GM21786 (cell line): ENCODE measurements around the gene CMPK1.
A peak's percentile ranks its signal among the peaks of the same experiment; 100 is the strongest.
"Not testable (repeated sequence)": the region's sequence is repeated elsewhere in the genome, so short reads cannot be mapped to it uniquely, and the experiment has no call there.

Experiments used
- ATAC-seq: cut with Tn5 transposase; IDR thresholded peaks from one replicate; pipeline ENCODE4 v1.9.1; 2021; ENCODE audit not compliant: unreplicated experiment

CMPK1 gene

GRCh38 chr1:47337350-47337749, 3.8 kb downstream of the CMPK1 start:
- no peak for ATAC-seq

GRCh38 chr1:47338249-47339077, 4.9 kb downstream of the CMPK1 start:
- ATAC-seq: no peak

GRCh38 chr1:47340227-47340626, 6.6 kb downstream of the CMPK1 start:
- no peak for ATAC-seq

DNA sequence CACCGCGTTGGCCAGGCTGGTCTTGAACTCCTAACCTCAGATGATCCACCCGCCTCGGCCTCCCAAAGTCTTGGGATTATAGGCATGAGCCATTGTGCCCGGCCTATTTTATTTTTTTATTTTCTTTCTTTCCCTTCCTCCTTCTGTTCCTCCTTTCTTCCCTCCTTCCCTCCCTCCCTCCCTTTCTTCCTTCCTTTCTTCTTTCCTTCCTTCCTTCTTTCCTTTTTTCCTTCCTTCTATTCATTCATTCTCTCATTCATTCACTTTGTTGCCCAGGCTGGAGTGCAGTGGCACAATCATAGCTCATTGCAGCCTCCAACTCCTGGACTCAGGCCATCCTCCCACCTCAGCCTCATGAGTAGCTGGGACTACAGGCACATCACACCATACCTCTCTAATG, 13.4 kb downstream of the CMPK1 start:
- ATAC-seq: not testable (repeated sequence)

DNA sequence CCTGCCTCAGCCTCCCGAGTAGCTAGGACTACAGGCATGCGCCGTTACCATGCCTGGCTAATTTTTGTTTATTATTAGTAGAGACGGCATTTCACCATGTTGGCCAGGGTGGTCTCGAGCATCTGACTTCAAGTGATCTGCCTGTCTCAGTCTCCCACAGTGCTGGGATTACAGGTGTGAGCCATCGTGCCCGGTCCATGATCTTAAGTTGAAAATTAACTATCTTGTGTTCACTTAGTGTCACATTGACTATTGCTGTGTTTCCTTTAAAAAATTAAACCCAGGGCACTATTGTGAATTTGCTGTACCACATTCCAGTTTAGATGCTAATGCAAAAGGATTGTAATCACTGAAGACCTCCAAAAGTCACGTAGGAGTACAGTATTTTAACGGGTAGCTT, 14.1 kb downstream of the CMPK1 start:
- ATAC-seq: no peak

DNA sequence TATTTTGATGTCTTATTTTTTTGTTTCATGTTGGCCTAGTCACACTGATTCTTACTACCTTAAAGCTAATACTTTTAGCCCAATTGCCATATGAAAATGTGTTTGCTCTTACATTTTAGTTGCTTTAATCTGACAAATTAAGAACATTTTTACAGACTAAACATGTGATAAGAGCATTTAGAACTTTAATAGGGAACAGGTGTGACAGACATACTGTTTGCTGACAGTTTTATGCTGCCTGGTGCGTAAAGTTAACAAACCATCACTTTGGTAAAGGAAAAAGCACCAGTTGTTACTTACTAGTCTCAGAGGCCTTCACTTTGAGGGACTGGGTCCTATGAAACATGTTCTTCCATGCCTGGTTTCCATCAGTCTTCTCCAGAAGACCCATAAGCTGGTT, 14.7 kb downstream of the CMPK1 start:
- ATAC-seq: no peak

GRCh38 chr1:47351305-47351704, 17.7 kb downstream of the CMPK1 start:
- ATAC-seq: peak; percentile 87

- ATAC-seq: no peak
Measured at GRCh38 chr1:47361380-47361779, 27.8 kb downstream of the CMPK1 start.

- ATAC-seq: no peak
Measured at GRCh38 chr1:47362828-47363227, 29.2 kb downstream of the CMPK1 start.

- ATAC-seq: no peak
Measured at GRCh38 chr1:47367651-47368050, 34.1 kb downstream of the CMPK1 start.

DNA sequence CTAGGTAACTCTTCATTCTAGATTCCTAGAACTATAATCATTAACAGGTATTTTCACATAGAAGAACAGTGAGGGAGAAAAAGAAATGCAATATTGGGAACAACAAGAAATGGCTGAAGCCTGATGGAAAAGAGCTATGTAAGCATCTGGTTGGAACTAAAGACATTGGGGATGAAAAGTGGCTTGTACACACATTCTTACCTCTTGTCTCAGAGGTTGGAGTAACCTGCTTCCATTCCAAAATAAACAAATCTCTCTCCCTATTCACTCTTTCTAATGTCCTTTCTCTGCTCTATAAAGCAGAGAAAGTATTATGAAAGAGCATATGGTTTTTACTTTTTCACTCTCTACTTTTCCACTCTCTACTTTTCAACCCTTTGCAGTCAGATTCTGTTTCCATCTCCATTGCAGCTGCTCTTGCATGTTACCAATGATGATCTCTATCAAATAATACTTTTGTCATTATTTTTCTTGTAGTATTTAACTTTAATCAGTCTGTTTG, 37.5 kb downstream of the CMPK1 start:
- no peak for ATAC-seq

- ATAC-seq: no peak
Measured at GRCh38 chr1:47374501-47374900, 40.9 kb downstream of the CMPK1 start.

DNA sequence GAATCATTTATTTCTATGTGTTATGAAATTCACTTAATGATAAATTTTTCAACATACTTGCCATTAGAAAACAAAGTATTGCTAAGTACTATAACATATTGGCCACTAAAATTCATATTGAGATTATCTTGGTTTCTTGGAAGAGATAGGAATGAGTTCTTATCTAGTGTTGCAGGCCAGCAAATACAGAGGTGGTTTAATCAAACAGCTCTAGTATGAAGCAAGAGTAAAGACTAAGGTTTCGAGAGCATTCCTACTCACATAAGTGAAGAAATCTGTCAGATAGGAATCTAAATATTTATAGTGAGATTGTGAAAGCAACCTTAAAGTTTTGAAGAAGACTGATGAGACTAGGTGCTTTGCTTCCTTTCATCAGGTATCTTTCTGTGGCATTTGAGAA, 44.6 kb downstream of the CMPK1 start:
- no peak for ATAC-seq

DNA sequence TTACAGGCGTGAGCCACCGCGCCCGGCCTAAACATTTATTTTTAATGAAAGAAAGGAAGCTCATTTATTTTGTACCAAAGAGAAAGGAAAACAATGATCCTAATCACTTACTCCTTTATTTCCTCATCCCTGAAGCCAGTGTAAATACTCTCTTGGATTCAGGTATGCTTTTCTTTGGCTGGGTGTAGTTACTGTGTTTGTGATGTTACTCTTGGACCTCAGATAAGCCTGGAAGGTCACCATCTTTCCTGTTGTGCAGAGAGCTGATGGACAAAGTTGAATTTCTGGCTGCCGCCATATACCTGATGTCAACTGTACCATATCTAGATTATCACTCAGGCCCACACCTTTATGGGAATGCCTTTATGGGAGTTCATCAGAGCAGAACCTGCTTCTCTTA, 47.1 kb downstream of the CMPK1 start:
- ATAC-seq: no peak

- no peak for ATAC-seq
Measured at GRCh38 chr1:47382399-47382983, 48.9 kb downstream of the CMPK1 start.

DNA sequence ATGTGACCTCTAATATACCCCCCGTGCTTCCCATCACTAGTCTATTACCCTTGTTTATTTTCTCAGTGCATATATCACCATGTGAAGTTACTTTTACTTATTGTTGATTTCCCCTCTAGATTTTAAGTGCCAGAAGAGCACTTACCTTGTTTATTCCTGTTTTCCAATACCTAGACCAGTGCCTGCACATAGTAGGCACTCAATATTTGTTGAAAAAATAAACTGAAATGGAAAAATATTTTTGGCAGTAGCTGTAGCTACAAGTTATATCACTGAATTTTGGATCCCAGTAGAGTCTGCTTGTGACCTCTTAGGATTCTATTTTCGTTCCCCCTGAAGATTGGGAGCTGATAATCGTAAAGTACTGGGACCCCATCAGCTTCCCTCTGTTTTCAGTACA, 50.5 kb downstream of the CMPK1 start:
- ATAC-seq: no peak

DNA sequence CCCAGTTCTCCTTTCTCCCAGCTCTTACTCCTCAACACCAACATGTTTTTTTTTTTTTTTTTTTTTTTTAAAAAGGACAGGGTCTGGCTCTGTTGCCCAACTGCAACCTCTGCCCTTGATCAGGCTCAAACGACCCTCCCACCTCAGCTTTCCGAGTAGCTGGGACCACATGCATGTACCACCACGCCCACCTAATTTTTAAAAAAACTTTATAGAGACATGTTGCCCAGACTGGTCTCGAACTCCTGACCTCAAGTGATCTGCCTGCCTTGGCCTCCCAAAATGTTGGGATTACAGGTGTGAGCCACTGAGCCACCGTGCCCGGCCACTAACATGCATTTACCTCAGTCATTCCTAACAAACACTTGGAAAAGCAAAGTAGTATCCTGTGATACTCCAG, 51.4 kb downstream of the CMPK1 start:
- ATAC-seq: no peak

- no peak for ATAC-seq
Measured at GRCh38 chr1:47386268-47386667, 52.7 kb downstream of the CMPK1 start.

GRCh38 chr1:47388030-47388890, 54.7 kb downstream of the CMPK1 start:
- ATAC-seq: no peak

- peak; percentile 70 for ATAC-seq
Measured at GRCh38 chr1:47388891-47389238, 55.3 kb downstream of the CMPK1 start.

GRCh38 chr1:47389731-47390130, 56.1 kb downstream of the CMPK1 start:
- no peak for ATAC-seq

GRCh38 chr1:47390843-47391242, 57.3 kb downstream of the CMPK1 start:
- ATAC-seq: no peak
